Right cardiac atrium (tissue), 5 donors: ENCODE results near the gene PCDH1. TPM values are rescaled to one million over a fixed set of nuclear protein-coding genes. Genes with fewer than 3 reads are reported as not detected.
"Not testable (repeated sequence)": the region's sequence is repeated elsewhere in the genome, so short reads cannot be mapped to it uniquely, and the experiment has no call there.

Experiments used
- ATAC-seq, 2 donors: fragments of 200-7000 bp; cut with Tn5 transposase; one replicate each; pipeline versions ENCODE4 v1.8.0 to v1.9.1; 2020; ENCODE audit warnings: moderate library complexity in 2 of 2, mild to moderate bottlenecking in 1 of 2
- DNase-seq, 3 donors: peaks; one replicate each; pipeline ENCODE4 v3.0.0-alpha.2; 2020
- H3K27ac ChIP-seq: one replicate; pipeline ENCODE4 v1.5.1; 2013; ENCODE audit warnings: mild to moderate bottlenecking, low read length, control low read depth, moderate library complexity
- H3K27me3 ChIP-seq: one replicate; pipeline ENCODE4 v1.6.1; 2013; ENCODE audit not compliant: control insufficient read depth, insufficient read depth
- H3K4me1 ChIP-seq: one replicate; pipeline ENCODE4 v1.6.1; 2013; ENCODE audit warnings: low read length; ENCODE audit not compliant: control insufficient read depth, insufficient read depth
- H3K4me3 ChIP-seq: one replicate; pipeline ENCODE4 v1.5.1; 2013; ENCODE audit warnings: low read length, control low read depth
- H3K9me3 ChIP-seq: one replicate; pipeline ENCODE4 v1.6.1; 2013; ENCODE audit warnings: low read length; ENCODE audit not compliant: control insufficient read depth
- WGBS: extraction: QIAGEN DNeasy Blood & Tissue Kit; methylation state at CpG from one replicate; pipeline ENCODE4 v1.1.7; 2013; 5-methylcytosine and 5-hydroxymethylcytosine counted together
- intact Hi-C, 4 donors: fragments of 100-400 bp; cut with DNase I; formaldehyde crosslinking; loops; one replicate each; pipeline versions ENCODE4 v1.11.0 to v1.14.0; 2022 to 2023
- polyA plus RNA-seq: library from polyadenylated mRNA; stranded (reverse); fragments of 200-250 nt; gene quantifications from one replicate; pipeline ENCODE4 v1.2.3, GENCODE V29; 2013
- total RNA-seq, 4 donors: library from RNA; stranded (reverse); fragmentation: NEBNext Ultra II Directional; extraction: Animal tissue kit (Norgen Biotek cat#: 25700); gene quantifications; one replicate each; pipeline ENCODE4 v1.2.1, GENCODE V29; 2021
- donor health status: healthy with polysubstance abuse.
- donor health status: DM: no; HTN: yes; CAD: no.
- donor health status: DM: no; HTN: no; CAD: no.
- donor health status: DM: no; HTN: yes; CAD: no; lungs with severe emphysema.
- donor health status: DM: yes; HTN: yes; CAD: no.

PCDH1 gene
- total and polyA plus RNA-seq, 5 donors = 7.2 to 21.3 (median 9.8) TPM

- Histone ChIP-seq H3K27me3 (no peaks in the 10 kb centered on the region), H3K4me3 (no peak overlapping the region), H3K9me3 (no peaks in the 10 kb centered on the region), H3K27ac (no peak overlapping the region), H3K4me1 (peaks cover 6% of the 10 kb centered on the region)
- DNase-seq (no peak), ATAC-seq (no peak)
- 50% methylated on average over 4 of the region's 4 CpGs for WGBS
- intact Hi-C loops = loop anchor here in 2 of 4 donors (5.0 kb wide), 2 partner anchors 51 to 124 kb away; partner anchors contain the start of gene PCDH1 (in 1 of the 2)
Measured at GRCh38 chr5:141826674-141827073, 51.5 kb downstream of the PCDH1 start.

DNA sequence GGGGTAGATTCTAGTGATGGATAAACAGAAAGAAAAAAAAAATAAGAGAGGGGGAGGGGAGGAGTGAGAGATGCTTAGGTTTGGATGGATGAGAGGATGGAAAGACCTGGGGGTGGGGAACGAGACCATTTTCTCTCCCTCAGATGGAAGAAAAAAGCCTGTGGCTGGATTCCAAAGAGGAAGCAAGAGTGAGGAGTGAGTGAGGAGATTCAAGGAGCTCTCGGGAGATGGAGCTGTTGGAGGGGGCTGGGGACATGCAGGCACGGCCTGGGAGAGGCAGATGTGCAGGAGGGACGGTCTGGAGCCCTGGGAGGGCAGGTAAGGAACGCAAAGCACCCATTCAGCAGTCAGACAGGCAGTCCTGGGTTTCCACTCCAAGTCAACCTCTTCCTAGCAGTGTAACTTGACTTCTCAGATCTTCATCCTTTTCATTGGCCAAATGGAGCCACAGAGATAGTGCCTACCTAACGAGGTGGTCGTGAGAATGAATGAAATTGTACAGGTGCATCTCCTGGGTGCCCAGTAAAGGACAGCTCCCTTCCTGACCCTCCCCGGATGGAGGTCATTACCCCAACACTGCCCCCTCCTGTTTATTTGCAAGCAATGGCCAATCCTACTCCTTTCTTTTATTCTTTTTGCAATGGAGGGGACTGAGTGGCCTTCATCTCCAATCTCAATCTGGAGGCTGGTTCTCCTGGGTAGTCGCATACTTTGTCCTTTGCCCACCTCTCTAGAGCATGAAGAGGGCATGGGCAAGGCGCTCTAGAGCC is 52.2 kb downstream of the PCDH1 start:
- 33% methylated on average over 10 of the region's 10 CpGs for WGBS
- intact Hi-C loops = loop anchor here in 2 of 4 donors (5.0 kb wide), 2 partner anchors 51 to 124 kb away; partner anchors contain the start of gene PCDH1 (in 1 of the 2)
- ATAC-seq (no peak), DNase-seq (no peak)
- H3K27me3 ChIP-seq = no peaks in the 10 kb centered on the region
- no peaks in the 10 kb centered on the region for H3K9me3 ChIP-seq
- no peak overlapping the region for H3K27ac ChIP-seq
- H3K4me3 ChIP-seq = no peak overlapping the region
- peaks cover 8% of the 10 kb centered on the region for H3K4me1 ChIP-seq

DNA sequence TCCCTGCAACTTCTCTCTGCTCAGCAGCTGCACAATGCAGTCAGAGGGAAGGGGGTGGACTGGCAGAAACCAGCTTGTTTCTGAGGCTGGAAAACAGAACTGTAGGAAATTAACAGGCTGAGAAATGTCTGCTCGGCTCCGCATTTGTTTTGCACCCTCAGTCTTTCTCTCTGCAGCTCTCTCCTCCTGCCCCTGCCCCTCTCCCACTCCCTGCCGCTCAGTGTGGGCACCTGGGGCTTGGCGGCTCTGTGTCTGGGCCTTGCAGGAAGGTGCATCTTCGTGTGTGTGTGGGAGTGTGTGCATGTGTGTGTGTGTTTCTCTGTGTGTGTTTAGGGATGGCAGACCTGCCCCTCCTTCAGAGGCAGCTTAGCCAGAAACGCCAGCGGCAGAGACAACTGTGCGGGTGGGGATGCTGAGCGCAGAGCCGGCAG is 53.0 kb downstream of the PCDH1 start:
- intact Hi-C loops = loop anchor here in 2 of 4 donors (5.0 kb wide), 2 partner anchors 52 to 123 kb away; partner anchors contain the start of gene PCDH1 (in 1 of the 2)
- no peak overlapping the region for H3K4me3 ChIP-seq
- no peak overlapping the region for H3K27ac ChIP-seq
- peaks cover 8% of the 10 kb centered on the region for H3K4me1 ChIP-seq
- WGBS = 43% methylated on average over 10 of the region's 10 CpGs
- ATAC-seq (no peak), DNase-seq (no peak)
- no peaks in the 10 kb centered on the region for H3K27me3 ChIP-seq
- H3K9me3 ChIP-seq = no peaks in the 10 kb centered on the region

DNA sequence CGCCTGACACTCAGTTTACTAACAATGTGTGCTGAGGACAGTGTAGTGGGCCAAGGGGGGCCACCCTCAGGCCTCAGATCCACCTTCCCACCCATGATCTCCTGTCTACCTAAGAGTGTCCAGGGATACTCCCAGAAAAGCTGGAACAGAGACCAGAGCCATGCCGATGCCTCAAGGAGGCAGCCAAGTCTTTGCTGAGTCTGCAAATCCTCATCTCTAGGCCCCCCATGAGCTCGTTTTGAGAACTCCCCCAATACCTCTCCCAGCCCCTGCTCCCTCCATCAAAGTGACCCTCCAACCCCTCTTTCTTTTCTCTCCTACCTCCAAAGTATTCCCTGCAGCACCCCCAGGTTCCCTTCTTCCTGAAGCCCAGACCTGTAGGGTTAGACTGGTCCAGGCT is 53.5 kb downstream of the PCDH1 start:
- H3K9me3 ChIP-seq = no peaks in the 10 kb centered on the region
- WGBS = 79% methylated on average over 3 of the region's 3 CpGs
- peaks cover 8% of the 10 kb centered on the region for H3K4me1 ChIP-seq
- no peak overlapping the region for H3K27ac ChIP-seq
- intact Hi-C loops = loop anchor here in 2 of 4 donors (5.0 kb wide), 2 partner anchors 53 to 122 kb away; partner anchors contain the start of gene PCDH1 (in 1 of the 2)
- H3K27me3 ChIP-seq = no peaks in the 10 kb centered on the region
- no peak overlapping the region for H3K4me3 ChIP-seq
- ATAC-seq = no peak
- no peak for DNase-seq

GRCh38 chr5:141823056-141823455 is 55.2 kb downstream of the PCDH1 start:
- ATAC-seq = no peak

GRCh38 chr5:141822144-141822543 is 56.1 kb downstream of the PCDH1 start:
- WGBS = 29% methylated on average over 2 of the region's 2 CpGs
- no peaks in the 10 kb centered on the region for H3K27me3 ChIP-seq
- DNase-seq = peak; percentile 63 to 72 (median 66)
- peaks cover 8% of the 10 kb centered on the region for H3K4me1 ChIP-seq
- H3K9me3 ChIP-seq = no peaks in the 10 kb centered on the region
- peak; percentile 75 to 81 for ATAC-seq
- H3K4me3 ChIP-seq = no peak overlapping the region
- intact Hi-C loops = no loop called here
- H3K27ac ChIP-seq = peak overlapping the region; percentile 61

More at GRCh38 chr5:141823056-141823455, 55.2 kb downstream of the PCDH1 start:
- intact Hi-C loops = no loop called here
- no peak overlapping the region for H3K4me3 ChIP-seq
- no peak overlapping the region for H3K27ac ChIP-seq
- DNase-seq = no peak
- H3K9me3 ChIP-seq = no peaks in the 10 kb centered on the region
- no peaks in the 10 kb centered on the region for H3K27me3 ChIP-seq
- H3K4me1 ChIP-seq = peaks cover 8% of the 10 kb centered on the region
- WGBS = 92% methylated on average over 3 of the region's 3 CpGs

DNA sequence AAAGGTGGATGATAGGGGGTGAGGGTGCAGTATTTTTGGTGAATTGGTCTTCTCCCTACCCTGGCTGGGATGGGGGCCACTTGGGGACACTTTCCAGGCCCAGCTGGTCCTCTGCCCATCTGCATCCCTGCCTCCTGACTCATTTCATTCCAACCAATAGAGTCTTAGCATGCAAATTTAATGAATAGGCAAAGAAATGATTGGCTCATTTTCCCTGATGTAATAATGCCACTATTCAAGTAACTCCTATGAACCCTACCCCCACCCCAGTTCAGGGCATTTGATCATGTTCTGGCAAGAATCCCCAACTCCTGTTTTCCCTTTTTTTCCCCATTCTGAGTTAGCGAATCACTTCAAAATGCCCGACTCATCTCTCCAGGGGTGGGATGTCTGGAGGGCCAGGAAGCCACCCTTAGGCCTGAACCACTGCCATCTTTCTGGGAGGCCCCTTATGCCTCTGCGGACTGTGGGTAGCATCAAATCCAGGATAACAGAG is 56.7 kb downstream of the PCDH1 start:
- H3K27ac ChIP-seq = peak overlapping the region; percentile 87
- 53% methylated on average over 3 of the region's 3 CpGs for WGBS
- peaks cover 8% of the 10 kb centered on the region for H3K4me1 ChIP-seq
- no peaks in the 10 kb centered on the region for H3K9me3 ChIP-seq
- intact Hi-C loops = no loop called here
- peak; percentile 55 to 57 for ATAC-seq
- no peak overlapping the region for H3K4me3 ChIP-seq
- H3K27me3 ChIP-seq = no peaks in the 10 kb centered on the region
- DNase-seq = no peak

DNA sequence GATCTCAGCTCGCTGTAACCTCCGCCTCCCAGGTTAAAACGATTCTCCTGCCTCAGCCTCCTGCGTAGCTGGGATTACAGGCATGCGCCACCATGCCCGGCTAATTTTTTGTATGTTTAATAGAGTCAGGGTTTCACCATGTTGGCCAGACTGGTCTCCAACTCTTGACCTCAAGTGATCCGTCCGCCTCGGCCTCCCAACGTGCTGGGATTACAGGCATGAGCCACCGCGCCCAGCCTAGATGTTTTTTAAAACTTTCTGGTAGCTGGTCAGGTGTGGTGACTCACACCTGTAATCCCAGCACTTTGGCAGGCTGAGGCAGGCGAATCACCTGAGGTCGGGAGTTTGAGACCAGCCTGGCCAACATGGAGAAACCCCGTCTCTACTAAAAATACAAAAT is 57.5 kb downstream of the PCDH1 start:
- H3K4me1 ChIP-seq, DNase-seq, H3K27ac ChIP-seq, H3K27me3 ChIP-seq, ATAC-seq, intact Hi-C loops, H3K4me3 ChIP-seq, H3K9me3 ChIP-seq: not testable (repeated sequence)
- 93% methylated on average over 15 of the region's 15 CpGs for WGBS

DNA sequence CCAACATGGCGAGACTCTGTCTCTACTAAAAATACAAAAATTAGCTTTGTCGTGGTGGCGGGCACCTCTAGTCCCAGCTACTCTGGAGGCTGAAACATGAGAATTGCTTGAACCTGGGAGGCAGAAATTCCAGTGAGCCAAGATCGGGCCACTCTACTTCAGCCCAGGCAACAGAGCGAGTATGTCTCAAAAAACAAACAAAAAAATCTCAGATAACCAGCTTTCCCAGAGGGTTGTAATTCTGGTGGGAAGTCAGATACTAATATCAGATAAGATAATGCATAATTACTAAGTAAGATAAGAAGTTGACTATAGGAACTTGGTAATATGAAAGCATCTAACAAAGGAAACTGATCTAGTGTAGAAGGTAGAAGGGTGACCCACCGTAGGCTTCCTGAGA is 60.6 kb downstream of the PCDH1 start:
- intact Hi-C loops = loop anchor here in 2 of 4 donors (10.0 kb wide), 2 partner anchors 103 to 113 kb away; no protein-coding TSS in a partner anchor
- ATAC-seq = no peak
- DNase-seq = no peak
- Histone ChIP-seq H3K27ac (peak overlapping the region; percentile 55), H3K4me3 (no peak overlapping the region), H3K9me3 (no peaks in the 10 kb centered on the region), H3K4me1 (peaks cover 9% of the 10 kb centered on the region), H3K27me3 (no peaks in the 10 kb centered on the region)
- 74% methylated on average over 6 of the region's 6 CpGs for WGBS

DNA sequence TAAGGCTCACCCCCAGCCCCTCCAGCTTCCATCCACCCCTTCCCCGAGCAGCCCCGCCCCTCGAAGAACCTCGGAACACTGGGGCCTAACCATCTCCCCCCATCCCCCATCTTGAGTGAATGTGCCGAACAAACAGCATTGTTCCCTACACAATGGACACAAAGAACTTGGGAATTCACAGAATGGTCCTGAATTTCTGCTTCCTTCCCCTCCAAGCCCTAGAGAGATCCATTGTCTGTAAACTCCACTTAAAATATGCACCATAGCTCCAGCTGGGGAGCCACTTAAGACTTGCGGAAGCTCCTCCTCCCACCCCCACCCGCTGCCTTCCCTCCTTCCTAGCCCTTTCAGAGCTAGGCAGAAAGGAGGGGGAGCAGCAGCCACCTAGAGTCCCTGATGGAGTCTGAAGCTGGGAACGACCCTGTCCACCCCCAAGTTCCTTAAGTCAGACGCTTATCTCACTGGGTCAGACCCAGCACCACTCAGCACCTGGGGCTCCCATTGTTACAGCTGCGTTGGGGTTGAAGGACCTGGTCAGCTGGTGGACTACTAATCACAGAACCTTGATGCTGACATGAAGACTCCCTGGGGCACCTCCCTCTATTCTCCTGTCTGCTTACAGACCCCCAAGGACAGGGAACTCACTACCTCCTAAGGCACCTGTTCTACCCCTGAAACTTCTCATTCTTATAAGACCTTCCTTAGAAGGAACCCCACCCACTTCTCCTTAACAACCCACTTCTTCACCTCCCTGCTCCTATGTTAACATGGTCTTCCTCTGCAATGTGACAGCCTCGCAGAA is 61.4 kb downstream of the PCDH1 start:
- Histone ChIP-seq H3K27me3 (no peaks in the 10 kb centered on the region), H3K9me3 (no peaks in the 10 kb centered on the region), H3K4me3 (no peak overlapping the region), H3K27ac (peak overlapping the region; percentile 78), H3K4me1 (peaks cover 7% of the 10 kb centered on the region)
- DNase-seq (no peak), ATAC-seq (peak; percentile 25 to 47)
- WGBS = 24% methylated on average over 11 of the region's 11 CpGs
- intact Hi-C loops = loop anchor here in 2 of 4 donors (10.0 kb wide), 2 partner anchors 102 to 112 kb away; no protein-coding TSS in a partner anchor
